SK-N-SH (cell line): ENCODE results near the gene TCEAL4. TPM values are rescaled to one million over a fixed set of nuclear protein-coding genes. Genes with fewer than 3 reads are reported as not detected.

Experiments used
- CTCF ChIA-PET: fragments of 300-600, 350-600 bp; formaldehyde crosslinking; extraction: SDS; loops from one replicate; lab custom pipeline; 2021; lab: Yijun Ruan, JAX
- POLR2A ChIA-PET: fragments of 350-600 bp; sonication (Branson Sonifier 250); formaldehyde crosslinking; extraction: SDS; loops from one replicate; lab custom pipeline; 2020; ENCODE audit warnings: antibody characterized with exemption, inconsistent platforms; lab: Yijun Ruan, JAX
- DNase-seq: peaks from one replicate; pipeline ENCODE4 v3.0.0; 2012
- H2AFZ ChIP-seq: fragments of 200-600 bp; sonication (generic); 2 replicates; pipeline ENCODE4 v1.8.1; 2016; ENCODE audit warnings: antibody characterized with exemption, mild to moderate bottlenecking, low read depth
- H3F3A ChIP-seq: fragments of 200-600 bp; sonication (generic); replicated peaks from 2 replicates; pipeline ENCODE3; 2016; ENCODE audit warnings: antibody characterized with exemption, mild to moderate bottlenecking; ENCODE audit not compliant: insufficient read depth
- H3K27ac ChIP-seq, 2 experiments: fragments of 200-500 bp in 1 of 2; fragments of 200-600 bp in 1 of 2; sonication (Bioruptor generic) in 1 of 2; sonication (generic), shearing (Covaris generic) in 1 of 2; 2 replicates each; pipeline versions ENCODE4 v1.5.1 to v1.6.1; 2014 to 2016; ENCODE audit warnings: low read depth in 2 of 2, inconsistent platforms in 1 of 2, low read length in 1 of 2, mild to moderate bottlenecking in 1 of 2, mixed read lengths in 1 of 2
- H3K27me3 ChIP-seq: fragments of 200-600 bp; sonication (generic), shearing (Covaris generic); 2 replicates; pipeline ENCODE4 v1.6.1; 2016; ENCODE audit warnings: mixed run types; ENCODE audit not compliant: insufficient read depth
- H3K36me3 ChIP-seq, 2 experiments: fragments of 200-500 bp in 1 of 2; fragments of 200-600 bp in 1 of 2; sonication (Bioruptor generic) in 1 of 2; sonication (generic) in 1 of 2; replicated peaks in 1 of 2; 2 replicates each; pipeline versions ENCODE3 to v1.5.1; 2014 to 2016; ENCODE audit warnings: low read length in 1 of 2, mild to moderate bottlenecking in 1 of 2; ENCODE audit not compliant: insufficient read depth in 2 of 2, control insufficient read depth in 1 of 2
- H3K4me1 ChIP-seq, 2 experiments: fragments of 200-500 bp in 1 of 2; fragments of 200-600 bp in 1 of 2; sonication (Bioruptor generic) in 1 of 2; sonication (generic), shearing (Covaris generic) in 1 of 2; 2 replicates each; pipeline versions ENCODE4 v1.5.1 to v1.6.1; 2014 to 2016; ENCODE audit warnings: low read depth in 1 of 2, low read length in 1 of 2, mixed run types in 1 of 2; ENCODE audit not compliant: insufficient read depth in 2 of 2, control insufficient read depth in 1 of 2
- H3K4me2 ChIP-seq: fragments of 200-600 bp; sonication (generic), shearing (Covaris generic); 2 replicates; pipeline ENCODE4 v1.6.1; 2017; ENCODE audit warnings: mixed run types
- H3K4me3 ChIP-seq, 2 experiments: fragments of 200-500 bp in 1 of 2; fragments of 200-600 bp in 1 of 2; sonication (Bioruptor generic) in 1 of 2; sonication (generic), shearing (Covaris generic) in 1 of 2; 2 replicates each; pipeline versions ENCODE4 v1.5.1 to v1.8.1; 2014 to 2016; ENCODE audit warnings: low read depth in 2 of 2, inconsistent platforms in 1 of 2, low read length in 1 of 2, mild to moderate bottlenecking in 1 of 2, mixed read lengths in 1 of 2, moderate library complexity in 1 of 2
- H3K79me2 ChIP-seq: fragments of 200-600 bp; sonication (generic); 2 replicates; pipeline ENCODE4 v1.8.1; 2017; ENCODE audit warnings: mild to moderate bottlenecking; ENCODE audit not compliant: insufficient read depth
- H3K9ac ChIP-seq: fragments of 200-600 bp; sonication (generic); 2 replicates; pipeline ENCODE4 v1.6.1; 2017; ENCODE audit warnings: mixed run types
- H3K9me2 ChIP-seq: fragments of 200-600 bp; sonication (generic); 2 replicates; pipeline ENCODE4 v1.6.1; 2017; ENCODE audit warnings: mixed run types
- H3K9me3 ChIP-seq: fragments of 200-600 bp; sonication (generic); 2 replicates; pipeline ENCODE4 v1.6.1; 2017; ENCODE audit warnings: mixed run types, mild to moderate bottlenecking, moderate library complexity
- H4K20me1 ChIP-seq: fragments of 200-600 bp; sonication (generic); 2 replicates; pipeline ENCODE4 v1.6.1; 2017; ENCODE audit warnings: mild to moderate bottlenecking, mixed run types; ENCODE audit not compliant: insufficient read depth
- ELF1 ChIP-seq: IDR thresholded peaks from 2 replicates; pipeline ENCODE4 v1.4.0; 2012
- EZH2phosphoT487 ChIP-seq: fragments of 200-600 bp; sonication (generic); IDR thresholded peaks from 2 replicates; pipeline ENCODE4 v1.6.1; 2017; ENCODE audit warnings: low read depth, mixed run types, mild to moderate bottlenecking, antibody characterized with exemption, moderate library complexity, borderline replicate concordance
- JUND ChIP-seq: IDR thresholded peaks from 2 replicates; pipeline ENCODE4 v1.4.0; 2012
- RAD21 ChIP-seq: IDR thresholded peaks from 2 replicates; pipeline ENCODE4 v1.6.1; 2012; ENCODE audit warnings: mild to moderate bottlenecking, low read length
- RCOR1 ChIP-seq: fragments of 150-350 bp; IDR thresholded peaks from 2 replicates; pipeline ENCODE4 v1.6.1; 2017; ENCODE audit warnings: antibody characterized with exemption, low read length
- RXRA ChIP-seq: IDR thresholded peaks from 2 replicates; pipeline ENCODE4 v1.4.0; 2012; ENCODE audit warnings: low read depth, mild to moderate bottlenecking, borderline replicate concordance
- SMC3 ChIP-seq: IDR thresholded peaks from 2 replicates; pipeline ENCODE4 v1.6.1; 2012; ENCODE audit warnings: low read depth, low read length, improper control_type of control experiment
- TEAD4 ChIP-seq: IDR thresholded peaks from 2 replicates; pipeline ENCODE4 v1.4.0; 2012; ENCODE audit warnings: mild to moderate bottlenecking, borderline replicate concordance; ENCODE audit not compliant: insufficient read depth
- YY1 ChIP-seq: IDR thresholded peaks from 2 replicates; pipeline ENCODE4 v1.4.0; 2012; ENCODE audit warnings: low read depth, mild to moderate bottlenecking
- WGBS: methylation state at CpG from one replicate; pipeline ENCODE4 v1.1.6; 2017; ENCODE audit warnings: low lambda C conversion rate; 5-methylcytosine and 5-hydroxymethylcytosine counted together
- polyA plus RNA-seq, 3 experiments: library from polyadenylated mRNA; depleted of rRNA; stranded (reverse); fragments of >200 nt; gene quantifications; 2 replicates each; pipeline ENCODE4 v1.2.3, GENCODE V29; 2012
- TF ChIP-seq, protein P1 (sequence below): IDR thresholded peaks from 2 replicates; pipeline ENCODE4 v1.6.1; 2012; ENCODE audit warnings: mild to moderate bottlenecking, low read depth, low read length, moderate library complexity
- TF ChIP-seq, protein P2 (sequence below): IDR thresholded peaks from 2 replicates; pipeline ENCODE4 v1.4.0; 2012; ENCODE audit warnings: low read depth
- TF ChIP-seq, protein P3 (sequence below): IDR thresholded peaks from 2 replicates; pipeline ENCODE4 v1.4.0; 2012; ENCODE audit warnings: low read depth, borderline replicate concordance
- TF ChIP-seq, protein P4 (sequence below): fragments of 200-600 bp; sonication (generic); IDR thresholded peaks from 2 replicates; pipeline ENCODE4 v1.6.1; 2017; ENCODE audit warnings: antibody characterized with exemption, mild to moderate bottlenecking, moderate library complexity

Gene TCEAL4
- polyA plus RNA-seq, 1 of the 3 experiments (the other 2 are of a cell fraction) = 39.1 TPM

DNA sequence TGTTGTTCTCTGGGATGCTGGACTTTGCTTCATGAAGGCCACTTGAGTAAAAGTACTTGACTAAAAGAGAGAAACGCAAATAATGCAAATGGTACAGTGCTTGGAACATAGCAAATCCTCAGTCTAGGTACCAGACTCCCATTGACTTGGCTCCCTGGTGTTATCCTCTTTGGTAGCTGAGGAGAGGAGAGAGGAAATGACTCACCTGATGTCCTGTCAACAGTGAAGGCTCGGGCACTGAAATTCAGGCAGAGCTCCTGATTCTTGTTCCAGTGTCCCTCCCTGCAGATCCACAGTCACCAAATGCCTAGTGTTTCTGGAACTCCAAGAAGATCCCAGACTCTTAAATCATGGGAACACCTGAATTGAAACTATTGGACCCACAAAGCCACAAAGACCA lies 22.5 kb upstream of the TCEAL4 start (continued):
- TF ChIP-seq, protein P1, sequence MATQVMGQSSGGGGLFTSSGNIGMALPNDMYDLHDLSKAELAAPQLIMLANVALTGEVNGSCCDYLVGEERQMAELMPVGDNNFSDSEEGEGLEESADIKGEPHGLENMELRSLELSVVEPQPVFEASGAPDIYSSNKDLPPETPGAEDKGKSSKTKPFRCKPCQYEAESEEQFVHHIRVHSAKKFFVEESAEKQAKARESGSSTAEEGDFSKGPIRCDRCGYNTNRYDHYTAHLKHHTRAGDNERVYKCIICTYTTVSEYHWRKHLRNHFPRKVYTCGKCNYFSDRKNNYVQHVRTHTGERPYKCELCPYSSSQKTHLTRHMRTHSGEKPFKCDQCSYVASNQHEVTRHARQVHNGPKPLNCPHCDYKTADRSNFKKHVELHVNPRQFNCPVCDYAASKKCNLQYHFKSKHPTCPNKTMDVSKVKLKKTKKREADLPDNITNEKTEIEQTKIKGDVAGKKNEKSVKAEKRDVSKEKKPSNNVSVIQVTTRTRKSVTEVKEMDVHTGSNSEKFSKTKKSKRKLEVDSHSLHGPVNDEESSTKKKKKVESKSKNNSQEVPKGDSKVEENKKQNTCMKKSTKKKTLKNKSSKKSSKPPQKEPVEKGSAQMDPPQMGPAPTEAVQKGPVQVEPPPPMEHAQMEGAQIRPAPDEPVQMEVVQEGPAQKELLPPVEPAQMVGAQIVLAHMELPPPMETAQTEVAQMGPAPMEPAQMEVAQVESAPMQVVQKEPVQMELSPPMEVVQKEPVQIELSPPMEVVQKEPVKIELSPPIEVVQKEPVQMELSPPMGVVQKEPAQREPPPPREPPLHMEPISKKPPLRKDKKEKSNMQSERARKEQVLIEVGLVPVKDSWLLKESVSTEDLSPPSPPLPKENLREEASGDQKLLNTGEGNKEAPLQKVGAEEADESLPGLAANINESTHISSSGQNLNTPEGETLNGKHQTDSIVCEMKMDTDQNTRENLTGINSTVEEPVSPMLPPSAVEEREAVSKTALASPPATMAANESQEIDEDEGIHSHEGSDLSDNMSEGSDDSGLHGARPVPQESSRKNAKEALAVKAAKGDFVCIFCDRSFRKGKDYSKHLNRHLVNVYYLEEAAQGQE = no peak
- TF ChIP-seq YY1 (no peak), JUND (peak; percentile 27; the same call in 1 of the 2 replicates), RAD21 (no peak), SMC3 (no peak), RCOR1 (no peak), RXRA (no peak), ELF1 (no peak)
- TF ChIP-seq, protein P2, sequence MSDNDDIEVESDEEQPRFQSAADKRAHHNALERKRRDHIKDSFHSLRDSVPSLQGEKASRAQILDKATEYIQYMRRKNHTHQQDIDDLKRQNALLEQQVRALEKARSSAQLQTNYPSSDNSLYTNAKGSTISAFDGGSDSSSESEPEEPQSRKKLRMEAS = no peak

DNA sequence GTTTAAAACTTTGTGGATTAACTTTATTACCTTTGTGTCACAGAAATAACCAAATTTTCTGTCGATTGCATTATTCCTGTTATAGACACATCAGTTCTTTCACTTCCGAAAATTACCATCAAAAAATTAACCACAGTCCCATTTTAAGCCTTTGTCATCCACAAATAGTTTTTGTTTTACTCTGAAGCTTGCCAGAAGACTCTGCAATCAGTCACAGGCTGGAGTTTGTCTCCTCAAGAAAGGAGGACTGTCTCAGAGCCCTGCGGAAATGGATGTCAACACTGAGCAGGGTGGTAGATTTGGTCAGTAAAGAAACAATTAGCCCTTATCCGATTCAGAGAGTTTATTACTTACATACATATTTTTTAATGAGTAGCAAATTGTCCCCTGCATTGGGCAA lies 20.1 kb upstream of the TCEAL4 start:
- Histone ChIP-seq H3F3A (no peaks in the 10 kb centered on the region), H2AFZ (no peak overlapping the region), H3K4me1 (no peaks in the 10 kb centered on the region), H4K20me1 (no peaks in the 10 kb centered on the region), H3K36me3 (no peaks in the 10 kb centered on the region), H3K9me3 (no peaks in the 10 kb centered on the region), H3K27ac (no peak overlapping the region), H3K9me2 (no peaks in the 10 kb centered on the region), H3K79me2 (no peaks in the 10 kb centered on the region), H3K4me3 (no peak overlapping the region), H3K27me3 (no peaks in the 10 kb centered on the region; the same call in 1 of the 2 replicates), H3K4me2 (no peak overlapping the region), H3K9ac (no peak overlapping the region)
- POLR2A ChIA-PET = no interaction called here
- no peak for TF ChIP-seq RXRA
- TF ChIP-seq TEAD4 = no peak
- TF ChIP-seq, protein P3, sequence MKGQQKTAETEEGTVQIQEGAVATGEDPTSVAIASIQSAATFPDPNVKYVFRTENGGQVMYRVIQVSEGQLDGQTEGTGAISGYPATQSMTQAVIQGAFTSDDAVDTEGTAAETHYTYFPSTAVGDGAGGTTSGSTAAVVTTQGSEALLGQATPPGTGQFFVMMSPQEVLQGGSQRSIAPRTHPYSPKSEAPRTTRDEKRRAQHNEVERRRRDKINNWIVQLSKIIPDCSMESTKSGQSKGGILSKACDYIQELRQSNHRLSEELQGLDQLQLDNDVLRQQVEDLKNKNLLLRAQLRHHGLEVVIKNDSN = no peak
- 49% methylated on average over 4 of the region's 4 CpGs for WGBS
- CTCF ChIA-PET = no interaction called here
- no peak for DNase-seq

DNA sequence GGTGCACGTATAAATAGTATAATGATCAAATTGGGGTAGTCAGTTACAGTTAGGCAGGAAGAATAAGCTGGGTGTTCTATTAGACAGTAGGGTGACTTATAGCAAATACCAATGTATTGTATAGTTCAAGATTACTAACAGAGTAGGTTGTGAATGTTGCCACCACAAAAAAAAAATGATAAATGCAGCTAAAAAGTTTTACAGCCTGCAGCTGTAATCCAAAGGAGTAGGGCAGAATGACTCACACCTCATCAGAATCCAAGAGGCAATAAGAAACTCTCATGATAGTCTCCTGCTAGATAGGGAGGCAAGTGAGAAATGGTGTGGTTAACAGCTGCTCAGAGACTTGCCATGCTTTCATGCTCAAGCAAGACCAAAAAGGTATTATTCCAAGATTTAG lies 19.6 kb upstream of the TCEAL4 start:
- Histone ChIP-seq H3K9me2 (no peaks in the 10 kb centered on the region), H3K4me3 (no peak overlapping the region), H2AFZ (no peak overlapping the region), H3K36me3 (no peaks in the 10 kb centered on the region), H4K20me1 (no peaks in the 10 kb centered on the region), H3K4me2 (no peak overlapping the region), H3K79me2 (no peaks in the 10 kb centered on the region), H3K9ac (no peak overlapping the region), H3K27ac (no peak overlapping the region), H3F3A (no peaks in the 10 kb centered on the region), H3K27me3 (no peaks in the 10 kb centered on the region; the same call in 1 of the 2 replicates), H3K9me3 (no peaks in the 10 kb centered on the region), H3K4me1 (no peaks in the 10 kb centered on the region)
- CTCF ChIA-PET = no interaction called here
- no peak for DNase-seq
- POLR2A ChIA-PET = no interaction called here
- WGBS = 24% methylated on average over 1 of the region's 1 CpG
- no peak for TF ChIP-seq YY1
- TF ChIP-seq, protein P4, sequence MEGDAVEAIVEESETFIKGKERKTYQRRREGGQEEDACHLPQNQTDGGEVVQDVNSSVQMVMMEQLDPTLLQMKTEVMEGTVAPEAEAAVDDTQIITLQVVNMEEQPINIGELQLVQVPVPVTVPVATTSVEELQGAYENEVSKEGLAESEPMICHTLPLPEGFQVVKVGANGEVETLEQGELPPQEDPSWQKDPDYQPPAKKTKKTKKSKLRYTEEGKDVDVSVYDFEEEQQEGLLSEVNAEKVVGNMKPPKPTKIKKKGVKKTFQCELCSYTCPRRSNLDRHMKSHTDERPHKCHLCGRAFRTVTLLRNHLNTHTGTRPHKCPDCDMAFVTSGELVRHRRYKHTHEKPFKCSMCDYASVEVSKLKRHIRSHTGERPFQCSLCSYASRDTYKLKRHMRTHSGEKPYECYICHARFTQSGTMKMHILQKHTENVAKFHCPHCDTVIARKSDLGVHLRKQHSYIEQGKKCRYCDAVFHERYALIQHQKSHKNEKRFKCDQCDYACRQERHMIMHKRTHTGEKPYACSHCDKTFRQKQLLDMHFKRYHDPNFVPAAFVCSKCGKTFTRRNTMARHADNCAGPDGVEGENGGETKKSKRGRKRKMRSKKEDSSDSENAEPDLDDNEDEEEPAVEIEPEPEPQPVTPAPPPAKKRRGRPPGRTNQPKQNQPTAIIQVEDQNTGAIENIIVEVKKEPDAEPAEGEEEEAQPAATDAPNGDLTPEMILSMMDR = no peak
- TF ChIP-seq, protein P2 = no peak
- TF ChIP-seq EZH2phosphoT487 = no peak
